ENCODE data around the gene STPG3. TPM values are rescaled to one million over a fixed set of nuclear protein-coding genes. Genes with fewer than 3 reads are reported as not detected.

STPG3 gene
- total RNA-seq, 4 donors from 2014 or later = not detected

GRCh38 chr9:137245450-137246421, 5.3 kb upstream of the STPG3 start:
- WGBS, 2 donors (ENCODE audit: low coverage in 1 of 2) = 76 to 88% methylated on average over 4 of the region's 25 CpGs
- Histone ChIP-seq H3K27ac (no peak overlapping the region), H3K36me3 (peaks cover 0 to 22% of the 10 kb centered on the region in 2 donors), H3K9me3 (no peaks in the 10 kb centered on the region), H3K4me3 (no peak overlapping the region), H3K27me3 (peaks cover under 1% of the 10 kb centered on the region), H3K4me1 (peaks cover 0 to 35% (median 18%) of the 10 kb centered on the region in 3 donors)
- ATAC-seq = no peak
- no peak for TF ChIP-seq POLR2AphosphoS5 (IDR thresholded peaks at IDR 0.05)
- TF ChIP-seq POLR2A (IDR thresholded peaks at IDR 0.05) = no peak
- TF ChIP-seq, protein P1, sequence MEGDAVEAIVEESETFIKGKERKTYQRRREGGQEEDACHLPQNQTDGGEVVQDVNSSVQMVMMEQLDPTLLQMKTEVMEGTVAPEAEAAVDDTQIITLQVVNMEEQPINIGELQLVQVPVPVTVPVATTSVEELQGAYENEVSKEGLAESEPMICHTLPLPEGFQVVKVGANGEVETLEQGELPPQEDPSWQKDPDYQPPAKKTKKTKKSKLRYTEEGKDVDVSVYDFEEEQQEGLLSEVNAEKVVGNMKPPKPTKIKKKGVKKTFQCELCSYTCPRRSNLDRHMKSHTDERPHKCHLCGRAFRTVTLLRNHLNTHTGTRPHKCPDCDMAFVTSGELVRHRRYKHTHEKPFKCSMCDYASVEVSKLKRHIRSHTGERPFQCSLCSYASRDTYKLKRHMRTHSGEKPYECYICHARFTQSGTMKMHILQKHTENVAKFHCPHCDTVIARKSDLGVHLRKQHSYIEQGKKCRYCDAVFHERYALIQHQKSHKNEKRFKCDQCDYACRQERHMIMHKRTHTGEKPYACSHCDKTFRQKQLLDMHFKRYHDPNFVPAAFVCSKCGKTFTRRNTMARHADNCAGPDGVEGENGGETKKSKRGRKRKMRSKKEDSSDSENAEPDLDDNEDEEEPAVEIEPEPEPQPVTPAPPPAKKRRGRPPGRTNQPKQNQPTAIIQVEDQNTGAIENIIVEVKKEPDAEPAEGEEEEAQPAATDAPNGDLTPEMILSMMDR (IDR thresholded peaks at IDR 0.05) = no peak
- no peak for TF ChIP-seq EP300 (IDR thresholded peaks at IDR 0.05)

DNA sequence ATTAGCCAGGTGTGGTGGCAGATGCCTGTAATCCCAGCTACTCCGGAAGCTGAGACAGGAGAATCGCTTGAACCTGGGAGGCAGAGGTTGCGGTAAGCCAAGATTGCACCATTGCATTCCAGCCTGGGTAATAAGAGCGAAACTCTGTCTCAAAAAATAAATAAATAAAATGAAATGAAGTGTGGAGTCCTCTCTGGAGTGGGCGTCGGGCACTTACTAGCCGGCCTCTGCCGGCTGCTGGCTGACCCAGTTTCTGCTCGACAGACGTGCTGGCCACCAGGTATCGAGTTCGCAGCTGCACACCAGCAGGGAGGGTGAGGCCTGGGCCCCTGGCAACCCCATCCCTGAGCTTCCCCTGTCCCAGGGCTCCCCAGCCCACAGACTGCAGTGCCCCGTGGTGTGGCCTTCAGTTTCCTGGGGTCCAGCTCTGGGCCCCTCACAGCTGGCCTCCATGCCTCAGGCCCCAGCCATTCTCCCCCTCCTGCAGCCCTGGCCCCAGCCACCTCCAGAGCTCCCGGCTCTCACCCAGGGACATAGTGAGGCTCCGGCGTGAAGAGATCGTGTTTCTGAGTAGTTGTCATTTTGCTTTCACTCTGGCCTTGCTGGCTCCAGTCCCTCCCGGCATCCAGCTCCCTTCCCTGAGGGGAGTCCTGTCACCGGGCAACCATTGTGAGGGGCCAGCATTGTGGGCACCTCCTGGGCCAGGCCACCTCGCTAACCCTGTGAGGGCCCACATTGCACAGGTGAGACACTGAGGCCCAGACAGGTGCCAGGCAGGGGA, 3.8 kb upstream of the STPG3 start:
- WGBS, 2 donors (ENCODE audit: low coverage in 1 of 2) = 71 to 83% methylated on average over 6 to 10 of the region's 20 CpGs
- H3K4me1 ChIP-seq = peaks cover 0 to 28% (median 14%) of the 10 kb centered on the region in 3 donors
- no peak overlapping the region for H3K4me3 ChIP-seq
- H3K9me3 ChIP-seq = no peaks in the 10 kb centered on the region
- no peak overlapping the region for H3K27ac ChIP-seq
- TF ChIP-seq POLR2A (IDR thresholded peaks at IDR 0.05) = no peak
- TF ChIP-seq POLR2AphosphoS5 (IDR thresholded peaks at IDR 0.05) = no peak
- no peak for TF ChIP-seq EP300 (IDR thresholded peaks at IDR 0.05)
- TF ChIP-seq, protein P1 (IDR thresholded peaks at IDR 0.05) = no peak
- ATAC-seq = no peak
- H3K36me3 ChIP-seq = peaks cover 0 to 18% of the 10 kb centered on the region in 2 donors
- peaks cover 9% of the 10 kb centered on the region for H3K27me3 ChIP-seq

DNA sequence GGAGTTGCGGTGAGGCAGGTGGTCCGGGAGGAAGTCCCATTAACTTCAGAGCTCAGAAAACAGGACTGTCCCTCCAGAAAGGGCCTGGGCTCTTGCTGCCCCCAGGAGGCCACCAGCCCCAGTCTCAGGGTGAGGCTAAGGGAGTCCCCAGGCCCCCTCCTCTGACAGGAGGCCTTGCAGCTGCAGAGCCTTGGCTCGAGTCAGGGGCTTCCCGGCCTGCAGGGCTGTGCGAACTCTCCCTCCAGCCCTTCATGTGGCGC, 3.2 kb upstream of the STPG3 start:
- Histone ChIP-seq H3K36me3 (peaks cover 0 to 13% of the 10 kb centered on the region in 2 donors), H3K27ac (no peak overlapping the region), H3K4me1 (peaks cover 0 to 23% (median 9%) of the 10 kb centered on the region in 3 donors), H3K4me3 (no peak overlapping the region), H3K9me3 (no peaks in the 10 kb centered on the region), H3K27me3 (peaks cover 9% of the 10 kb centered on the region)
- WGBS, 2 donors (ENCODE audit: low coverage in 1 of 2) = no CpG with 5 or more reads among the region's 6 CpGs
- TF ChIP-seq EP300 (IDR thresholded peaks at IDR 0.05) = no peak
- no peak for TF ChIP-seq POLR2AphosphoS5 (IDR thresholded peaks at IDR 0.05)
- TF ChIP-seq, protein P1 (IDR thresholded peaks at IDR 0.05) = no peak
- TF ChIP-seq POLR2A (IDR thresholded peaks at IDR 0.05) = no peak
- ATAC-seq = no peak

GRCh38 chr9:137250329-137251193, 525 bp upstream of the STPG3 start:
- TF ChIP-seq POLR2AphosphoS5 (IDR thresholded peaks at IDR 0.05) (no peak), POLR2A (IDR thresholded peaks at IDR 0.05) (no peak)
- TF ChIP-seq, protein P1 (IDR thresholded peaks at IDR 0.05) = no peak
- ATAC-seq = no peak
- H3K27ac ChIP-seq = no peak overlapping the region
- no peaks in the 10 kb centered on the region for H3K9me3 ChIP-seq
- H3K27me3 ChIP-seq = peaks cover 9% of the 10 kb centered on the region
- H3K4me1 ChIP-seq = peaks cover 0 to 14% (median 7%) of the 10 kb centered on the region in 3 donors
- WGBS, 2 donors (ENCODE audit: low coverage in 1 of 2) = 30% methylated on average over 2 of the region's 18 CpGs; no CpG with 5 or more reads in 1 of the 2 donors
- H3K36me3 ChIP-seq = no peaks in the 10 kb centered on the region
- no peak overlapping the region for H3K4me3 ChIP-seq
